CD4-positive, alpha-beta T cell treated with Interleukin-1 beta for 1 hour (primary cell): ENCODE data around the gene GUCA1C.

Experiments used
- DNase-seq, 2 donors: peaks; one replicate each; pipeline ENCODE4 v3.0.0-alpha.2; 2020 to 2022

Gene GUCA1C, protein sequence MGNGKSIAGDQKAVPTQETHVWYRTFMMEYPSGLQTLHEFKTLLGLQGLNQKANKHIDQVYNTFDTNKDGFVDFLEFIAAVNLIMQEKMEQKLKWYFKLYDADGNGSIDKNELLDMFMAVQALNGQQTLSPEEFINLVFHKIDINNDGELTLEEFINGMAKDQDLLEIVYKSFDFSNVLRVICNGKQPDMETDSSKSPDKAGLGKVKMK

DNA sequence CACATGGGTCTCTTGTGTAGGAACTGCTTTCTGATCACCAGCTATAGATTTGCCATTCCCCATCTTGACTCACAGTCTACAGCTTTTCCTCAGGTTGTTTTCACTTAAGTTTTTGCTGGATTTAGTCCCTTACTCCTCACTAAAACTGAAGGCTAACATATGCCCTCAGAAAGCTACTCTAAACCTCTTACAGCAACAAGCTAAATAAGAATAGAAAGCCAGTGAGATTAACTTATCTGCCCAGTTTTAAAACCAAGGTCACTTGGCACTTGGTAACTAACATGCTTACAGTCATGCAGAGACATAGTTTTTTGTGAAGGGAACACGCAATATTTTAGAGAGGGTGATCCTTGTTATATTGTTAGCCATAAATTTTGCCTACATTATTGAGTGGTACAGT lies at the start of gene GUCA1C:
GUCA1C (minus strand) TSS at position 180 of the 400 bp plus-strand sequence; CDS start at position 63, 117 bp downstream.
- no peak for DNase-seq

DNA sequence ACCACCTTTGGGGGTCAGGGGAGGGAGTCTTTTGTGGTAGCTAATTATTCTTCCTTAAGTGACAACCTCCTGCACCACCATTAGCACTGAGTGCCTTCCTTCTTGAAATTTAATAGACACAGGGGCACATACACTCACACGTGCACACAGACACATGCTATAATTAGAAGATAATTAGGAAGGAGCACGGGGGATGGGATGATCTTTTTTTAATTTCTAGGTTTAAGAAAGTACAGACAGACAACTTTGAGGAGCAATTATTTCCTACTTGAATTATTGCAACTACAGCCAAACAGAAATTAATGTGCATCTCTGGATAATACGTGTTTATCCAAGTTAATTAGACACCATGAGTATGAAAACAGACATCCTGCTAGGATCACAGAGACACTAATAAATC lies 44.8 kb upstream of the GUCA1C start:
- no peak for DNase-seq

DNA sequence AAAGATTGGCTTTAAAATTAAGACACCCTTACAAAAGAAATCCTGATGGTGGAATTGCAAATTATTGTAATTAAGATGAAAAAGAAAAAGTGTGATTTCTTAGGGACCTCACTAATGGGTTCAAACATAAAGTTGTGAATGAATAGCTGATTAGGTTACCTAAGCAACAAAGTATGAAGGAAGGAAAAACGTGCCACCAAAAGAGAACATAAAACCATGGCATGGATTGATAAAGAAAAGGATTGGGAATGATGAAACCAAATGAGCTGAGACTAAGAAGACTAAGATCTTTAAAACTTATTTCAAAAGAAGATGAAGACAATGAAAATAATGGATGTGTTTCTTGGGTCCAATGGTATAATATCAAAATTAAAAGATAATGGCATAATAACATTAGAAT lies 32.2 kb upstream of the GUCA1C start:
- DNase-seq: no peak

DNA sequence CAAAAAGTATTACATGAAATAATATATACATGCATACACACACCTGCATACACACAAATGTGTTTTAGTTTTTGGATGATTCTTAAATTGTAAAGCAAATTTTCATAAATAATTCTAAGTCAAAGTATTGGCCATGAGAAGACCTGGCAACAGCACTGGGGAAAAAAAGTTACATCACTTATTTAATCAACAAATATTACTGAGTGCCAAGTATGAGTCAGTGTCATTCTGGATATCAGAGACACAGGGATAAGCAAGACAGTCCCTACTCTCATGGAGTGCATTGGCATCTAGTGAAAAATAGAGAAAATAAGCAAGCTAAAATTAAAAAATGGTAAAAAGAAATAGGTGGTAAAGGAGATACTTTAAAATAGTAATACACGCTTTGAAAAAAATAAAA lies 29.4 kb upstream of the GUCA1C start:
- DNase-seq: no peak

DNA sequence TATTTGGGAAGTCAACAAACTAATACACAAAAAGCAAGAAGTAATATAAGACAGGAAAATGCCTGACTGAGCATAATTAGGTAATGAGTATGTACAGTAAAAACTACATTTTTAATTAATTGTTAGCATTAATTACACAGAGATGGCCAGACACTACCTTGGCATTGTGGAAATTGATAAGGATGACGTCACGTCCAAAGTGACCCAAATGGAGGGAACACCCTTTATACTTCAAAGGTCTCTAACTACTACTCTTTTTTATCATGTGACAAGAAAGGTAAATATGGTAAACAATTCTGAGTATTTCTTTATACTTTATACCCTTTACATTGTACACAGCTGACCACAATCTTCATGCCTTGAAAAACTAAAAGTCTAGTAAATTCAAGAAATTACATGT lies 22.4 kb upstream of the GUCA1C start:
- no peak for DNase-seq

DNA sequence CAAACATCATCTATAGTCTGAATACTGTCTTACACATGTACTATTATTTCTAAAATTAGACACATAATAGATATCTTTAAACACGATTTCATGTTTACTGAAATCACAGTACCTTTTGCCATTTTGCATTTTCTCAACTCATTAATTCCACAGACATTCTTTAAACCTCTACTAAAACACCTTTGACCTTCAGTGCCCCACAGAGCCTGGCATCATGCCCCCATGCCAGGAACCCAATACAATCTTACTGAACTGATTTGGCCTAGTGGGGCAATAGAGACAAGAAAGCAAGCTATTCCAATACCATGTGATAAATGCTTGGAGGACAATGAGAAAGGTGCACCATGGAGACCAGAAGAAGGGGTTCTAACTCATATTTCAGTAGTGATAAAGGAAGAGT lies 19.3 kb upstream of the GUCA1C start:
- no peak for DNase-seq

DNA sequence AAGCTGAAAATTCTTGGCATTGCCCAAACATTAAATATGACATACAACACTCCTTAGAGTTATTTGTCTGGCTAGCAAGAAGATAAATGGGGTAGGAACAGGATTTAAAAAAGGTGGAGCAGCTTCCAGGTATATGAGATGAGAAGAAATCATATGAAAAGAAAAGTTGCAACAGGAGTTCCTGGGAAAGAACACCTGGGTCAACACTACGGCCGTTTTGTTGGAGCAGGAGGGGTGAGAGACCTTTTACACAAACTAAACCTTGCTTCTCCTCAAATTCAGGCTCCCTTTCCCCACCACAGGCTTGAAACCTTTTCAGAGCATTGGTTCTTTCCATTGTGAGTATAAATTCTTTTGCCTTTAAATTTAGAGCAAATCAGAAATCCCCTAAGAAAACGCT lies 18.8 kb upstream of the GUCA1C start:
- no peak for DNase-seq

DNA sequence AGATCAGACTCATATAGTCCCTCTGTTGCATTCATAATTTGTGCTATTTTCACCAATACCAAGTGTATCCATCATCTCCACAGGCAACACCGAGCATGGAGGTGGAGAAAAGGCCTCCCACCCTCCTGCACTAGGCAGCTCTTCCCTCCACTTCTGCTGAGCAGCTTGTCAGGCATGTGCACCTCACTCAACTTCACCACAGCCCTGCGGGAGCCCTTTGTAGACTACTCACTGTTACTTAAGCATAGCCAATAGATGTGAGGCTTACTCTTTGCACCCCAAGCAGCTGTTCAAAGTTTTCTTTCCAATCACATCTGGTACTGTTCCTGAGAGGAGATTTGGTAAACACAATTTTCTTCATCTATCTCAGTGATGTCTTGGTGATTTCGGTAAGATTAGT lies 16.9 kb upstream of the GUCA1C start:
- no peak for DNase-seq

DNA sequence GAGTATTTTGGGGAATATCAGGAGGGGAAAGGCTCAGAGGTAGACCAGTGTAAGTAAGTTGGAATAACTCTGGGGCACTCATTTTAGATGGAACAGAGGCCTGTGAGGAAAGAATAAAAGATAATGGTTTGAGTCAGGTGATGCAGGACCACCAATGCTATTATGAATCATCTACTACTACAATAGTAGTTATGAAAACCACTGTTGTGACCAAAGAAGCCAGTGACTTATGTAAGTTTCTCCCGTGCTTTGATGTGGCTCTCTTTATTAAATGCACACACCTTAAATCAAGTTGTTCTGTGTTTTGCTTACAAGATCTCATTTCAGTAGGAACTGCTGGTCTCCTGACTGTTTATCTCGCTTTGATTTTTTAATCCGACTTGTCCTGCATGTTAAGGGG lies 13.1 kb upstream of the GUCA1C start:
- no peak for DNase-seq

DNA sequence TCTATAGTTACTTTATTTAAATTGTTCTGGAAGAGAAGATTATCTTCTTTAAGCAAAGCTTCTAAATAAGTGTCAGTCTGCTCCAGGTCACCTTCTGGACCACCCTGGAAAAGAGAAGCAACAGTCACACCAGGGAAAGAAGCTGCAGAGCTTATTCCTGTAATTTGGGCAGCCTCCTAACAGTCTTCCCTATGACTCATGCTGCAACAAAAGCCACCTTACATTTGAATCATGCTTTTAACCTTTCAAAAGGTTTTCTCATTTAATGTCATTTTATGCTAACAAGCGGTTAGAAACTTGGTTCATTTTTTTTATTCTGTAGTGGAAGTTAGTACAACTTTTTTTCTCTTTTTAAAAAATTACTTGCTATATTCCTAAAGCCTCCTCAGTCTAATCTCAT lies 5.3 kb upstream of the GUCA1C start:
- DNase-seq: no peak

DNA sequence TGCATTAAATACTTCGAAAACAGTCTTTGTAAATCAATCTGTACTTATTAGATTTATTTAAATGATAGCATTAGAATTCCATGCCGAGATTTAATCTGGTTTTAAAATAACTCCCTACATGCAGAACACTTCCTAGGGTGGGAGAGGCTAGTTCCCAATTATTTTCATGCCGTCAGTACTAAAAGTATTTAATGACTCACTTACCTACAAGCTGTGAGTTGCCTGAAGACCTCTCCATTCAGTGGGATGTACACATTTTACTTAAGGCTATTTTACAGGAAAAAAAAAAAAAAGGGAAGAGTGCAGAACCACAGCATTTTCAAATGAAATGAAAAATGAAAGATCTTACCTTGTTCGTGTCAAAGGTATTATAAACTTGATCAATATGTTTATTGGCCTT lies 469 bp downstream of the GUCA1C start:
- no peak for DNase-seq

DNA sequence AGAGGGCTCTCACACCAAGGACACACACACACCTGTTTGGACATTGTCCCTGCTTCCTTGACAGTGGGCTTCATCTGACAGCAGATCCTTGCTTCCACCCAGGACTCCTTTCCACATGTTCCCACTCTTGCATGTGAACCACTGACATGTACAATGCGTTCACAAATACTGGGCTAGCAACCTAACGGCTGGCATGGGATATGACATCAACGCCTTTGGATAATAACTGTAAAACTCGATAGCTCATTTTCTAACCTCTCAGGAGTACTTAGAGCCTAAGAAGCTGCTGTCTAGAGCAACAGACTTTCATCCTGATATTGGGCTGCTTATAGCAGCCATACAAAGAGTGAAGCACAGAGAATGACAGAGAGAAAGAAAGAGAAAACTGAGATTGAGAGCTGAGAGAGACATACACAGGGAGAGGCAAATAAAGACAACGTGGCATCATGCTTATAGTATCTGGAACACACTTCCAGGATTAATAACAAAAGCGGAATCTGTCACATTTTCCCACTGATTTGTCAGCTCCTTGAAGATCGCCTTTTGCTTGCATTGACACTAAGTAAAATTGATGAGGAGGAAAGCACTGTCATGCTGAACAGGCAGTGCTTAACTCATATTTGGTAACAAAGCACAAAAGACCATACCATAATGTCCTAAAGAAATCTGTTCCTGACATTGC lies 1.7 kb downstream of the GUCA1C start:
- DNase-seq: no peak

DNA sequence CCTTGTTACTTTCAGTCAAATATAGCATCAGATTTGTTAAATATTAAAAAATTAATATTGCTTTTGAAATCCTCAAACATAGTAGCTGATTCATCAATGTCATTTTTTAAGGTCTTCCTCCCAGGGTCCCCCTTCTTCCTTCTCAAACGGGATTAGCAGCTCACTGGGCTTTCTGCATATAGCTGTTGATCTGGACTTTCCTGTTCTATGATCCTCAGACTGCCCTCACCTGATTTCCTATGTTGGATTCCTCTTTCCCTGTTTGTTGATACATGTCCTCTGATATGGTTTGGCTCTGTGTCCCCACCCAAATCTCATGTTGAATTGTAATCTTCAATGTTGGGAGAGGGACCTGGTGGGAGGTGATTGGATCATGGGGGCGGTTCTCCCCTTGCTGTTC lies 5.8 kb downstream of the GUCA1C start:
- DNase-seq: no peak

DNA sequence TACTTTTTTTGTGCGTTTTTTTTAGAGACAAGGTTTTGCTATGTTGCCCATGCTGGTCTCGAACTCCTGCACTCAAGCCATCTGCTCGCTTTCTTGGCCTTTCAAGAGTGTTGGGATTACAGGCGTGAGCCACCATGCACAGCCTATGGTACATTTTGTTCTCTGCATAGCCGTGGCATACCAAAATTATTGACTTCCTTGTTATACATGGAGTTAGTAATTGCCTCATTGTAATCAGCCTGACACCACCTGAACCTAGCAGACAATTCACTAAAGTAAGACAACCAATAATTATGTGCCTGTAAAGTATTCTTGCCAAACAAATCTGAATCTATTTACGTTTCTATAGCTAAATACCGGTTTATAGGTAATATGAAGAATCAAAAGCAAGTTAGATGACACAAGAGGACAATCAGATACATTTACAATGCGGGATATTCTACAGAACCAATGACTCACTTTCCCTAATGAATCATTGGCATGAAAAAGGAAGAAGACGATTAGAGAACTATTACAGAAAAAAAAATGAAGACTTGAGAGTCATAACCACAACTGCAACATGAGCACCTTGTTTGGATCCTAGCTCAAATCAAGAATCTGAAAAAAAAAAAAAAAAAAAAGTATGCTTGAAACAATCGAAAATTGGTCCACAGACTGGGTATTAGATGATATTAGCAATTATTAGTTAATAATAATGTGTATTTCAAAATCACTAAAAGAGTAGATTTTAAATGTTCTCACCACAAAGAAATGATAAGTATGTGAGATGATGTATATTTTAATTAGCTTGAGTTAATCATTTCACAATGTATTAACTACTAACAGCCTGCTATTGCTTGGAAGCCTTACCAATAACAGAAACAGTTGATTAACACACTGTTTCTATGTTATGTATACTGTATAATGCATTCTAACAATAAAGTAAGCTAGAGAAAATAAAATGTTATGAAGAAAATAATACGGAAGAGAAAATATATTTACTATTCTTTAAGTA lies 7.1 kb downstream of the GUCA1C start:
- no peak for DNase-seq

DNA sequence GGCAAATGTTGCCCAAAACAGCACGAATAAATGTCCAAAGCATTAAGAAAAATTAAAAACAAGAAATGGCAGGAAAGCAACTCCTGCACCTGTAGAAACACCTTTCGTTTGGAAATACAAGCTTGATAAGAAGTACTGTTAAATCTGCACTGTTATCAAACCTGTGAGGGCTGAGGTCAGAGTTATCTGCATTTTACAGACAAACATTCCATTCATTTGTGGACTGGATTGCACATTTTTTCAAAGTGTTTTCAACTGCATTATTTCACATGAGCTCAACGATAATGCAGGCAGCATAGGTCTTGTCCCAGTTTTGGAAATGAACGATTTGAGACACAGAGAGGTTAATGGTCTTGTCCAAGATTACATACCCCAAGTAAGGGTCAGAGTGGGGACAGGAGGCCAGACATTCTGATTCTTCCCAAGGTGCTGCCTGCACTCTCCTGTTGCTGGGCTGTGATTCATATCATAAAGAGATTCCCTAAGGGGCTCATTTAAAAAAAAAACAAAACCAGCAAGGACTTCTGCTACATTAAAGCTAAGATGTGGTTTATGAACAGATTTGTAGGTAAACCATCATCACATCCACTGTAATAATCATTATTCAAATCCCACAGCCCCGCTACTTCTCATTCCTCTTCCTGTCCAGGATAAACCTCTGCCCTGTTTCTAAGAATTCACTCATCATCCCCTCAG lies 13.0 kb downstream of the GUCA1C start:
- no peak for DNase-seq

DNA sequence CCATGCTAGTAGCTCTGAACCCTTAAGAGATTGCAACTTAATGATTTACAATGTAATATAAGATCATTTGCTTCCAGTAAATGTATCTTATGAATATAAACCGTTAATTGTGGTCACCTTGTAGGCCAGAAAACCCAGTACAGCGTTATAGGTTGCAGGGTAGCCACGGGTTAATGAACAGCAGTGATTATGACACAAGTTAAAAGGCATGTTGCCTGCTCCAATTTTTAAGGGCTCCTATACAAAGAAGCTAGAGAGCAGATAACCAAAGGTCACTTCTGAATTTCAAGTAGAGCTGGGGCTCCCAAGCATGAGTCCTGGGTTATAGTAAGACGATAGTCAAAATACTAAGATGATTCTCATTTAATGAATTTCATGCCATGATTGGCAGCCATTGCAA lies 13.5 kb downstream of the GUCA1C start:
- DNase-seq: no peak

DNA sequence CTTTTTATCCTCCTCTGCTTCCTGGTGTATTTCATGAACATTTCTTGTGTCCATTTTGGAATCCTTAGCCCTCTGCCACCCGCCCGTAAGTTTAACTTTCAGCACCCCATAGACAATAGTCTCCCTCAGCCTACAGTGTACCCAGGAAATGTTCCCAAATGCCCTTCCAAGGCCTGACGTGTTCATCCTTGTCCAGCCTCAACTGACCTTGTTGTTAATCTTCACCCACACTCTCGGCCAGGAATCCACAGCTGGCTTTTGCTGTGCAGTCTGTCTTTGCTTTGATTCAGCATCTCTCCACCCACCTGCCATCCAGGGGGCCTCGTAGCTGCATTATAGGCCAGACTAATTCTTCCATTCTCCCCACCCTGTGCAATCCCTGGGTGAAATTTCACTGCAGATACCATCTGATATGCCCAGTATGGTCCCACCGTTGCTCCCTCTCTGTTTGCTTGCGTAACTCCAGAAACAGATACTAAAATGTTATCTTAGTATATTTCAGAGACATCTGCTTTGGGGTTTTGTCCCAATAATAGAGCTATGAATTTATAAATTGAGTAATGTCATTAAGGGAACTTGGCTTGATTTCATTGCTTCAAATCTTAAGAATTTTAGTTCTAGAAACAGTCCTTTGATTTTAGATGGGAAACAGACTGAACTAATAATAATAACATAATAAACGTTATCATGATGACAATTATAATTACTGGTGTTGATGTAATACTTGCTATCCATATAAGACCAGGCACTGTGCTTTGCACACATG lies 16.6 kb downstream of the GUCA1C start:
- DNase-seq: no peak

DNA sequence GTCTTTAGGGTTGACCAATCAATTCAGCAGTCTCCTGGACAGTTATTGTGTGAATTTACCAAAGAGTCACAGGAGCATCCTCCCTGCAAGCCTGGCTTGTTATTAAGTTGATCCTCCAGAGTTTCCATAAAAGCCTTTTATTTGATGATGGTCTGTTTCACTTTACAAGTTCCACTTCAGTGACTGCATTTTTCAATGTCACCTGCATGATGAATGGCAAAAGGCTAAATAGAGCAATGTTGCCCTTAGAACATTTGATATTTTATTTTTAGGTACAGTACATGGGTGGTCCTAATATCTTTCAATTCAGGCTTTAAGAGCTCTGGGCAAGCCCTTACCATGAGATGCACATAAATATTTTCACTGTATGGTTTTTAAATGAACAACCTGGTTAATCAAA lies 22.6 kb downstream of the GUCA1C start:
- no peak for DNase-seq

DNA sequence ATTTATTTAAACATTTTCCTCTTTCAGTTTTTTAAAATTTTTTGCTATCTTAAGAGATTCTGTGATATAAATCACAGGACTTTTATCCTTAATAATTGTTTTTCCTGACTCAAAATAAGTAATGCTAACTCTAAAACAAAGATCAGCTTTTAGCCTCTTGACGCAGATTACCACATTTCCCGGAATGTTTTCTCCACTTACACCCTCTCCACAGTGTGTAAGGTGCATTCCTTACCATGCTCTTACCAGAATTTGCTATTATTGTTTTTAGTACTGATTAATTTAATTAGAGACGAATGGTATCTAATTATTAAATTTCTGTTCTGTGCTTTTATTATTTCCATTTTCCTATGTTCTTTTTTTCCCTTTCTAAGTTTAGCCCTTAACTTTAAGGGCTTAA lies 34.8 kb downstream of the GUCA1C start:
- no peak for DNase-seq

DNA sequence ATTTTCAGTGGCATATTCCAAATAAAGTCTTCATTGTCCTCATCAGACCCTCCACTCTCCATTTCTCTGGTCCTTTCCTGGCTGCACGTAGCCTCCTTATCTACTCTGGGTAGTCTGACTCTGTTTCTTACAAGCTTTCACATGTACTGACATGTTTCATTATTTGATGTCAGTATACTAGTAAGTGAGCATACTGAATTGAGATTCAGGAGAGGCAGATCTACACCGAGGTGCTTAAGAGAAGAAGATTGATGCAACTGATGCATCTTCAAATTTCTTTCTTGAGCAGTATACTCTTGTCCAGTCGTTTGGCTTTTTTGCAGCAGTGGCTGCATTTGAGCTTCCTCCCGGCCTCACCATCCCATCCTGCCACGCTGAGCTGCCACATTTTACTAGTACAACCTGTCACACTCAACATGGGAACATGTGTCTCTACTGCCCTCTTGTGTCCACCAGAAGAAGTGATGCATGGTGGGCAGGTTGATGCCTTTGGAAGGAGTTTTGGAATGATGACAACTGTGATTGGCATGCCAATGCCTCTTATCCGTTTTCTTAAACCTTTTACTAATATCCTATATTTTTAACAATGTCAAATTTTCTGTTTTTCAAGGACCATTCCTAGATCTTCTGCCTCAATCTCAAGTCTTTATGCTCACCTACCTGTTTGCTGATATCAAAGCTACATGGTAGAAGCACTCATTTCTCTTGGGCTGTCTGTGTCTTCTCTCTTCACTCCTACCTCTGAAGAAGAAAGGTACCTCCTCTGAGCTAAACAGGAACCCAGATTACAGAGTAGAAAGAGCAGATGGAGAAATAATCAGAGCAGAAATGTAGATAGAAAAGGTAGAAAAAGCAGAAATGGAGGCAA lies 38.7 kb downstream of the GUCA1C start:
- peak; percentile 61 to 77 for DNase-seq

DNA sequence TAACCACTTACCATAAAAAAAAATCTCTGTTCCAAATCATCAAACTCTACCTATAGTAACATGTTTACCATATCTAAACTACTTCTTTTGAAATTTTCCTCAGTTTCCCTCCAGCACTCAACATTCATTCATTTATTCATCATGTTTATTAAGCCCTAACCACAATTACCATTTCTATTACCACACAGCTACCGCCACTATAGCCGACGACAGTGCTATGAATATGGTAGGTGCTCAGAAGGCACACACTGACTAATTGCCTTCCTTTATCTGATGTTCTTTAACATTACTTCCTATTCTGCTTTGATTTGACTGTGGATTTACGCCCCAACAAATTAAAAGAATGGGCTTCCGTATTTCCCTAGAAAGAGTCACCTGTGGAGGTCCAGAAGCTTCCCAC lies 43.9 kb downstream of the GUCA1C start:
- no peak for DNase-seq
